WI38 (cell line): ENCODE results near the gene POMT1.

Experiments
- H3K4me3 ChIP-seq: 2 replicates; pipeline ENCODE4 v1.5.1; 2011; ENCODE audit warnings: low read depth, mild to moderate bottlenecking, control low read depth, low read length
- TF ChIP-seq, protein P1 (sequence below): IDR thresholded peaks from 2 replicates; pipeline ENCODE4 v1.5.1; 2012; ENCODE audit warnings: low read depth, mild to moderate bottlenecking, control low read depth, low read length

Gene POMT1

DNA sequence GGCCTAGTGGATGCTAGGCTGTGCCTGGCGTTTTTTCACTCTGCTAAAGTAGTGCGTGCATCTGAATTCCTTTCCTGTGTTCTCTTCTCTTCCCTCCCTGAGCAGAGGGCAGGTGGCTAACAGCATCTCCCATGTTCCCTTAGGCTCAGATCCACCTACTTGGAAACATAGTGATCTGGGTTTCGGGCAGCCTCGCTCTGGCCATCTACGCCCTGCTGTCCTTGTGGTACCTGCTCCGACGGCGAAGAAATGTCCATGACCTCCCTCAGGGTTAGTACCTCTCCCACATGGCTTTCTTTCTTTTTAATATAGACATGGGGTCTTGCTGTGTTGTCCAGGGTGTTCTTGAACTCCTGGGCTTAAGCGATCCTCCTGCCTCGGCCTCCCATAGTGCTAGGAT, 18.5 kb downstream of the POMT1 start:
- H3K4me3 ChIP-seq = no peak overlapping the region
- TF ChIP-seq, protein P1, sequence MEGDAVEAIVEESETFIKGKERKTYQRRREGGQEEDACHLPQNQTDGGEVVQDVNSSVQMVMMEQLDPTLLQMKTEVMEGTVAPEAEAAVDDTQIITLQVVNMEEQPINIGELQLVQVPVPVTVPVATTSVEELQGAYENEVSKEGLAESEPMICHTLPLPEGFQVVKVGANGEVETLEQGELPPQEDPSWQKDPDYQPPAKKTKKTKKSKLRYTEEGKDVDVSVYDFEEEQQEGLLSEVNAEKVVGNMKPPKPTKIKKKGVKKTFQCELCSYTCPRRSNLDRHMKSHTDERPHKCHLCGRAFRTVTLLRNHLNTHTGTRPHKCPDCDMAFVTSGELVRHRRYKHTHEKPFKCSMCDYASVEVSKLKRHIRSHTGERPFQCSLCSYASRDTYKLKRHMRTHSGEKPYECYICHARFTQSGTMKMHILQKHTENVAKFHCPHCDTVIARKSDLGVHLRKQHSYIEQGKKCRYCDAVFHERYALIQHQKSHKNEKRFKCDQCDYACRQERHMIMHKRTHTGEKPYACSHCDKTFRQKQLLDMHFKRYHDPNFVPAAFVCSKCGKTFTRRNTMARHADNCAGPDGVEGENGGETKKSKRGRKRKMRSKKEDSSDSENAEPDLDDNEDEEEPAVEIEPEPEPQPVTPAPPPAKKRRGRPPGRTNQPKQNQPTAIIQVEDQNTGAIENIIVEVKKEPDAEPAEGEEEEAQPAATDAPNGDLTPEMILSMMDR = no peak

DNA sequence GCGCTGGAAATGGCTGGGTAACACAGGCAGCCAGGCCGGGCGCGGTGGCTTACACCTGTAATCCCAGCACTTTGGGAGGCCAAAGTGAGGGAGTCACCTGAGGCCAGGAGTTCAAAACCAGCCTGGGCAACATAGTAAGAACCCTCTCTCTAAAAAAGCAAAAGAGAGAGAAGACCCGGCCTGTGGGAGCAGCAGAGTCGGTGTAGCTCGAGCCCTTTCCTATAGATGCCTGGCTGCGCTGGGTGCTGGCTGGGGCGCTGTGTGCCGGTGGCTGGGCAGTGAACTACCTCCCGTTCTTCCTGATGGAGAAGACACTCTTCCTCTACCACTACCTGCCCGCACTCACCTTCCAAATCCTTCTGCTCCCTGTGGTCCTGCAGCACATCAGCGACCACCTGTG, 19.1 kb downstream of the POMT1 start:
- H3K4me3 ChIP-seq = no peak overlapping the region
- TF ChIP-seq, protein P1 = no peak

DNA sequence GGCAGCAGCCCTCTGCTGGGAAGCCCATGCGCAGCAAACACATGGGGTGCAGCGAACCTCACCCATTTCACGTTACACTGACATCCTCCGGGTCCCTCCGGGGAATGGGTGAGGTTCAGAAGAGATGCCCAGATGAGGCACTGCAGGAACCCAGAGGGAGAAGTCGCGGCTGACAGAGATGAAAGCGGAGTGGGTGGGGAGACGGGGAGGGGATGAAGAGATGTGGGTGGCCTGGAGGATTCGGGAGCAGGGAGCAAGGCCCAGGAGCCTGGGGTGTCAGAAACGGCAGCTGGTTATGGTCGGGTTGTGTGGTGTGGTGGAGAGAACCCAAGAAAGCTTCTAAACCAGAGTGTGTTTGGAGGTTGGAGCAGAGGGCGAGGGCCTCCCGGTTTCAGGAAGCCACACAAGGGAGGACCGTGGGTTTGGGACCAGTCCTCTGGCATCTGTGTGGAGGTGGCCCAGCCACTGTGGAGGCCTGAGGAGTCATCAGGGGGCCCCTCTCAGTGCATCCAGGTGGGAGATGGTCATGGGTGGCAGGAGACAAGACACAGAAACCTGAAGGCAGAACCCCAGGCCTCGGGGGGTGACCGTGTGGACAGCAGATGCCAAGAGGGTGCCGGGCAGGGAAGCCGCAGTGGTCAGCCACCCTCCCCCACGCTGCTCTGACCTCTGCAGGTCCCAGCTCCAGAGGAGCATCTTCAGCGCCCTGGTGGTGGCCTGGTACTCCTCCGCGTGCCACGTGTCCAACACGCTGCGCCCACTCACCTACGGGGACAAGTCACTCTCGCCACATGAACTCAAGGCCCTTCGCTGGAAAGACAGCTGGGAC, 19.8 kb downstream of the POMT1 start:
- H3K4me3 ChIP-seq = no peak overlapping the region
- TF ChIP-seq, protein P1 = no peak

DNA sequence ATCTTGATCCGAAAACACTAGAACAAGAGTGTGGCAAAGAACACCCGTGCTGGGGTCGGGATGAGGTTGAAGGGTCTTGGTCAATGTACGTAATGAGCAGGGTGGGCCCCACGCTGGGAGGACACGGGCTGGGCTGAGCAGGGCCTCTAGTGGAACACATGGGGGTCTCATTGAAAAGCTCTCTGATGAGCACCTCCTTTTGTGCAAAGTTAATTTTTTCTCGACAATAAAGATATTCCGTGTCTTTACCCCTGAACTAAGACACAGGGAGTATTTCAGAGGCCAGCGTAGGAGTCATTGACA, 20.3 kb downstream of the POMT1 start:
- TF ChIP-seq, protein P1 = no peak
- no peak overlapping the region for H3K4me3 ChIP-seq

DNA sequence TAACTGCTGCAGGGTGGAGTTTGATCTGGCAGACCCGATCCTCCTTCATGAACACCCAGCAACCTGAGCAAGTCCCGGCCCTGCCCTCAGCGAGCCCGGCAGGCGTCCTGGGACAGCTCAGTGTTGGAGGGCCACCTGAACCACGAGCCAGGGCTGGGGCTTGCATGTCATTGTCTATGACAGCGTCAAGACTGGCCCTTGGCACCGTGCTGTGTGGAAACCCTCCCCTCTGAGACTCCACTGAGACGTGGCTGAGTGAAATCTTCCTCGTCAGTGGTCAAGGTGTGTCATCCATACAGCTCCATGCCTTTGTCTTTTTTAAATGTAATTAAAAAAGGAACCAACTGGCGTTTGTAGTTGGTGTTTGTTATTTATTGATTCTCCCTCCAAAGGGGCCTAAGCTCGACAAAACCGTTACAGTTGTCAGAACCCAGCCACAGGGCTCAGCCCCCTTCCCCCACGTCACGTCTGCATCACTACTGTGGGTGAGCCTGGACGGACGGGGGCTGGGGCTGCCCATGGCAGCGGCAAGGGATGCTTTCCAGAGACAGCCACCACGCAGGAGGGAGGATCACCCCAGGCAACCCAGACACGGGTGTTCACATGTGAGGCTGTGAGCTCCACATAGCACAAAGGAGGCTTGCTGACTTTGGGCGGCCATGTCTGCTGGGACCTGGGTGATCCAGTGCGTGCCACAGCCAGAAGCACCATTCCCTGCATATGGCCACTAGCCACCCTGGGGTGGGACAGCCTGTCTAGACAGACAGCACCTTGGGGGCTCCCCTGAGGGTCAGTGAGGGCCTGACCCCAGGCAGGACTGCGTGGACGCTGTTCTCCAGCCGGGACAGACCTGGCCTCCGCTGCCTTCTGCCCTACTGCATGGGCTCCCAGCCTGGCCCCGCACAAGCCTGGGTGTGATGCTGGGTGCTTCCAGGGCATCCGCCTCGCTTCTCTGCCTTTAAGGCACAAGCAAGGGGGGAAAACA, 21.0 kb downstream of the POMT1 start:
- H3K4me3 ChIP-seq = no peak overlapping the region
- TF ChIP-seq, protein P1 = no peak

DNA sequence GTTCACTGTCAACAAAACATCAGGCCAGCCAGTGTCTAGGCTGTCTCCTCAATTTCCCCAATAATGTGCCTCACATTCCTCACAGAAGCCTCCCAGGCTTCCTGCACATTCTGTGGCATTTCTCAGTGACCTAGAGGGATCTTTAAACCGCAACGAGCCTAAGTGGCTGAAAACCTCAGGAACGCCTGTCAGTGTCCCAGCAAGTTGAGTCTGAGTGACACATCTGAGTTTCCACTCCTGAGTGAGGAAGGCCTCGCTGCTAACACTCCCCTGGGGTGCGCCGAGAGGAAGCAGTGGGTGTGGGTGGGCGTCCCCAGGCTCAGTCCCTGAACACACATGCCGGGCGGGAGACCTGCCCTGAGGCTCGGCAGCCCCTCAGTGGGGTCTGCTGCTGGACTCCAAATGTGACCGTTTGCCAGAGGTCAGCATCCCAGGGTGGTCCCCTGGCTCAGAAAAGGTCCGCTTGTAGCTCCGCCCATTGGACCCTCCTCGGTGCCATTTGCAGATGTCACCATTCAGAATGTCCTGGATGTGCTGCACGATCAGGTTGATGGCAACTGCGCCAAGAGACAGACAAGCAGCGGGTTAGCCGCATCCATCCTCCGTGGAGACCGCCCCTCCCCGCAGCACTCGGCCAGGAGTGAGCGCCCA, 22.1 kb downstream of the POMT1 start:
- no peak overlapping the region for H3K4me3 ChIP-seq
- TF ChIP-seq, protein P1 = no peak
